HepG2 (cell line): ENCODE results near the gene HDAC4. TPM values are rescaled to one million over a fixed set of nuclear protein-coding genes. Genes with fewer than 3 reads are reported as not detected.

ENCODE experiments used
- ATAC-seq: fragments of 200-7000 bp; cut with Tn5 transposase; 3 replicates; pipeline ENCODE4 v1.9.1; 2020; ENCODE audit warnings: mild to moderate bottlenecking, moderate library complexity
- BruUV-seq: library from RNA; stranded (reverse); fragments of 400-500 nt; replicated peaks from 2 replicates; lab custom pipeline; 2021; lab: Mats Ljungman, UMichigan
- CTCF ChIA-PET: fragments of 300-600 bp; formaldehyde crosslinking; extraction: SDS; loops from one replicate; lab custom pipeline; 2021; ENCODE audit warnings: low total read pairs, inconsistent platforms, low intra/inter-chr PET ratio; lab: Yijun Ruan, JAX
- POLR2A ChIA-PET: fragments of 350-600 bp; sonication (Branson Sonifier 250); formaldehyde crosslinking; loops from one replicate; lab custom pipeline; 2020; ENCODE audit warnings: antibody characterized with exemption, inconsistent platforms; lab: Yijun Ruan, JAX
- DNase-seq: peaks from one replicate; pipeline ENCODE4 v3.0.0-alpha.2; 2015; ENCODE audit warnings: low spot score
- FAIRE-seq: peaks from 3 replicates; lab custom pipeline; 2011; peaks lifted over from hg19 to GRCh38; lab: Jason Lieb, UNC
- H2AFZ ChIP-seq: one replicate; pipeline ENCODE4 v1.6.1; 2011; ENCODE audit warnings: low read length, inconsistent platforms
- H3K27ac ChIP-seq: fragments of 300-600 bp; 3 replicates; pipeline ENCODE4 v1.8.0; 2011; ENCODE audit warnings: mixed run types, mild to moderate bottlenecking, mixed read lengths, low read length, inconsistent platforms; ENCODE audit not compliant: insufficient read depth; ENCODE audit errors: extremely low read length
- H3K27me3 ChIP-seq, 2 experiments: fragments of 200-600 bp in 1 of 2; 2 replicates in 1 of 2; 3 replicates in 1 of 2; pipeline versions ENCODE4 v1.6.0 to v1.8.0; 2011; ENCODE audit warnings: low read length in 2 of 2, mild to moderate bottlenecking in 2 of 2, moderate library complexity in 2 of 2, inconsistent platforms in 1 of 2; ENCODE audit not compliant: insufficient read depth in 2 of 2, control insufficient read depth in 1 of 2
- H3K36me3 ChIP-seq, 2 experiments: fragments of 200-600 bp in 1 of 2; replicated peaks in 1 of 2; 2 replicates in 1 of 2; 3 replicates in 1 of 2; pipeline versions ENCODE4 v1.5.1 to v1.8.0; 2011; ENCODE audit warnings: low read length in 2 of 2, inconsistent platforms in 1 of 2; ENCODE audit not compliant: insufficient read depth in 2 of 2, control insufficient read depth in 1 of 2
- H3K4me1 ChIP-seq: 2 replicates; pipeline ENCODE4 v1.5.1; 2012; ENCODE audit warnings: low read length, inconsistent platforms; ENCODE audit not compliant: insufficient read depth
- H3K4me2 ChIP-seq: 2 replicates; pipeline ENCODE4 v1.6.0; 2011; ENCODE audit warnings: low read depth, low read length, inconsistent platforms
- H3K4me3 ChIP-seq, 3 experiments: fragments of 200-600 bp in 1 of 3; sonication (generic), shearing (Covaris generic) in 1 of 3; replicated peaks in 1 of 3; 2 replicates each; pipeline ENCODE4 v1.5.1; 2011 to 2016; ENCODE audit warnings: low read length in 3 of 3, inconsistent platforms in 2 of 3, low read depth in 2 of 3, mild to moderate bottlenecking in 2 of 3, control low read depth in 1 of 3, mixed read lengths in 1 of 3; ENCODE audit not compliant: insufficient read depth in 1 of 3
- H3K79me2 ChIP-seq: one replicate; pipeline ENCODE4 v1.6.1; 2011; ENCODE audit warnings: low read length, inconsistent platforms; ENCODE audit not compliant: insufficient read depth
- H3K9ac ChIP-seq: 2 replicates; pipeline ENCODE4 v1.6.0; 2011; ENCODE audit warnings: mild to moderate bottlenecking, low read depth, low read length, inconsistent platforms; ENCODE audit not compliant: insufficient read depth
- H3K9me3 ChIP-seq: 2 replicates; pipeline ENCODE4 v1.5.1; 2012; ENCODE audit warnings: mild to moderate bottlenecking, low read length
- H4K20me1 ChIP-seq: 2 replicates; pipeline ENCODE4 v1.6.0; 2011; ENCODE audit warnings: inconsistent platforms, mild to moderate bottlenecking, low read length, moderate library complexity; ENCODE audit not compliant: insufficient read depth
- AGO2 ChIP-seq: fragments of 200-400 bp; formaldehyde crosslinking; optimal IDR thresholded peaks from 2 replicates; pipeline ENCODE3; 2017; ENCODE audit warnings: mild to moderate bottlenecking, low read depth, low read length, moderate library complexity
- FOXK1 ChIP-seq: sonication (generic); formaldehyde crosslinking; IDR thresholded peaks from 2 replicates; pipeline ENCODE4 v1.4.0; 2020; ENCODE audit warnings: low read depth, missing genetic modification reagents, borderline replicate concordance
- MAF1 ChIP-seq: sonication (generic); formaldehyde crosslinking; IDR thresholded peaks from 2 replicates; pipeline ENCODE4 v1.5.0; 2020; ENCODE audit warnings: missing genetic modification reagents, borderline replicate concordance
- MIER3 ChIP-seq: IDR thresholded peaks from 2 replicates; pipeline ENCODE4 v1.6.1; 2016; ENCODE audit warnings: missing compliant biosample characterization, borderline replicate concordance
- RAD51 ChIP-seq: fragments of 450-650 bp; IDR thresholded peaks from 2 replicates; pipeline ENCODE4 v1.6.1; 2016; ENCODE audit warnings: borderline replicate concordance
- ZBTB38 ChIP-seq: sonication (generic); formaldehyde crosslinking; IDR thresholded peaks from 2 replicates; pipeline ENCODE4 v1.5.1; 2020; ENCODE audit warnings: mild to moderate bottlenecking, missing genetic modification reagents
- ZBTB42 ChIP-seq: sonication (generic); formaldehyde crosslinking; IDR thresholded peaks from 2 replicates; pipeline ENCODE4 v1.5.0; 2020; ENCODE audit warnings: mild to moderate bottlenecking, missing genetic modification reagents
- WGBS: methylation state at CpG from one replicate; pipeline ENCODE4 v1.1.6; 2017; ENCODE audit warnings: low lambda C conversion rate; 5-methylcytosine and 5-hydroxymethylcytosine counted together
- in situ Hi-C: cut with HindIII; loops from 2 replicates; pipeline ENCODE4 v1.10.0; 2017; ENCODE audit warnings: low pct_unique_long_range_greater_than_20kb; ENCODE audit not compliant: extremely low pct_ligation_motif_present
- intact Hi-C: fragments of 100-400 bp; cut with micrococcal nuclease; formaldehyde crosslinking; loops from one replicate; pipeline ENCODE4 v1.10.0; 2022; ENCODE audit not compliant: unreplicated experiment
- polyA plus RNA-seq, 8 experiments: library from polyadenylated mRNA; depleted of rRNA in 3 of 8; stranded (reverse) in 7 of 8; unstranded in 1 of 8; fragments of >200 nt; fragmentation: Illumina TruSeq in 4 of 8; extraction: Trizol in 4 of 8; gene quantifications; 2 replicates each; pipeline versions ENCODE4 v1.2.1 to v1.2.3, GENCODE V29; 2011 to 2016; ENCODE audit warnings: low read depth in 4 of 8, missing spikeins in 1 of 8, mixed read lengths in 1 of 8; ENCODE audit not compliant: insufficient read depth in 1 of 8
- total RNA-seq, 5 experiments: library from RNA; depleted of rRNA; stranded (reverse); fragments of >200 nt; fragmentation: Illumina TruSeq; extraction: Trizol; gene quantifications; 2 replicates each; pipeline ENCODE4 v1.2.3, GENCODE V29; 2016; ENCODE audit warnings: low read depth in 1 of 5
- TF ChIP-seq, protein P1 (sequence below): sonication (generic); formaldehyde crosslinking; IDR thresholded peaks from 2 replicates; pipeline ENCODE4 v1.4.0; 2020; ENCODE audit warnings: missing genetic modification reagents

HDAC4 gene
- total and polyA plus RNA-seq, 2 of the 13 experiments (the other 11 are each of a cell fraction or from before 2014, with no cell fraction given): 10.1 to 11.5 TPM

DNA sequence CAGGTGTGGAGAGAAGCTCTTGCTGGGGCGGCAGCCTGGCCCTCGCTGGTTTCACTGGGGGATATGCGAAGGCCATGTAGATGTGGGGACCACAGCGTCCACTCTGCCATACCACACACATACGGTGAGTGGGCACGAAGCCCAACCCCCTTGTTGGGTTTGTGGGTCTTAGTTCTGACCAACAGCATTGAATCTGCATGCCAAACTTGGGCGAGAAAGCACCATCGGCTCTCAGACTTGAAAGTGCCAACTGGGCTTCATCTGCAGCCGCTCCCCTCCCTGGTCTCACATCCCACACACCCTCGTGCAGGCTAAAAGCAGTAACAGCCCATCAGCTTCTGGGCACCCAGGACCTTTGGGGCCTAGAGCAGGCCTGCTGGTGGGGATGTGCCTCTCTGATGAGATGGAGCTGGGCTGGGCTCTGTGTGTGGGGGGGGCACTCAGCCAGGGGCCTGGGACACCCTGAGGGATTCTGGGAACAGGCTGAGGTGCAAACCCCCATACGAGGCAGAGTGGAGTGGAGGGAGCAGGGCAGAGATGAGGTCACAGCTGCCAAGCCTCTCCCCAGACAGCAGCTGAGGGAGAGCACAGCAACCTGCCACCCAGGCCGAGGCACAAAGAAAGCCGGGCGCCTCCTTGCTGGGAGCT, 288.6 kb downstream of the HDAC4 start:
- ATAC-seq (no peak), FAIRE-seq (no peak), DNase-seq (no peak)
- Histone ChIP-seq H3K4me3 (no peak overlapping the region), H3K4me2 (no peak overlapping the region), H3K9me3 (no peaks in the 10 kb centered on the region), H2AFZ (no peak overlapping the region), H3K79me2 (no peaks in the 10 kb centered on the region), H3K9ac (no peak overlapping the region), H3K27ac (no peak overlapping the region), H3K27me3 (no peaks in the 10 kb centered on the region), H4K20me1 (no peaks in the 10 kb centered on the region), H3K36me3 (peaks cover 12 to 20% of the 10 kb centered on the region in 2 experiments; a peak in 4 of 5 replicates), H3K4me1 (peaks cover 12% of the 10 kb centered on the region)
- TF ChIP-seq AGO2 (peak; percentile 4), FOXK1 (CRISPR knock-in tag) (no peak), MIER3 (CRISPR knock-in tag) (no peak)
- TF ChIP-seq, protein P1, sequence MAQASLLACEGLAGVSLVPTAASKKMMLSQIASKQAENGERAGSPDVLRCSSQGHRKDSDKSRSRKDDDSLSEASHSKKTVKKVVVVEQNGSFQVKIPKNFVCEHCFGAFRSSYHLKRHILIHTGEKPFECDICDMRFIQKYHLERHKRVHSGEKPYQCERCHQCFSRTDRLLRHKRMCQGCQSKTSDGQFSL (CRISPR knock-in tag): 0 out of 2 replicates have a peak, but pooled peaks have one; percentile 43
- intact Hi-C loops: no loop called here
- ChIA-PET CTCF (no interaction called here), POLR2A (no interaction called here)
- BruUV-seq: no TSS peak
- in situ Hi-C loops: no loop called here
- WGBS: 98% methylated on average over 14 of the region's 14 CpGs

DNA sequence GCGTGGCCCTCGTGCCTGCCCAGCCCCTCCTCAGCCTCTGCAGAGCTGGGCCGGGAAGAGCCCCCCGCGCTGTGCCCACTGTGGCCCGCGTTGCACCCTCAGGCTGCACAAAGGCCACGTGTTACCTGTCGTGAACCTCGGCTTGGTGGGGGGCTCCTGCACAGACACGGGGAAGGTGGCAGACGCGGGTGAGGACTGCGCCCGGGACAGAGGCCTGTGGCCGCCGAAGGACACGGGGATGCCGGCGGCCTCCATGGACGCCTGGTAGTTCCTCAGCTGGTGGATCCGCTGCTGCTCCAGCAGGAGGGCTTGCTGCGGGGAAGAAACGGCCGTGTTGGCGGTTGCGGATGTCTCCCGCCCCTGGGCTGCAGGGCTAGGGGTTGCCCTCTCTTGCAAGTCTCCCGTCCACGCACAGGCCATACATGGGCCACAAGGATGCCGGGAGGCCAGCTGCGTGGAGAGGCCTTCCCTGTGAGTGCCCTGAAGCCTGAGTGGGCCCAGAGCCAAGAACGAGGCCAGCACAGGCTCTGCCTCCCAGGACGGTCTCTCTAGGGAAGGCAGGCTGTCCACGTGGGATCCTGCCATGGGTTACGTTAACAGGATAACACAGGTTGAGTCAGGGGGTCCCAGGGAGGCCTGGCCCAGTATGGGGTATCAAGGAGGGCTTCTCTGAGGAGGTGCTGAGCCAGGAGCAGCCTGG, 289.3 kb downstream of the HDAC4 start:
- H3K36me3 ChIP-seq: peaks cover 14 to 20% of the 10 kb centered on the region in 2 experiments; a peak in 4 of 5 replicates
- in situ Hi-C loops (no loop called here), intact Hi-C loops (no loop called here)
- no peaks in the 10 kb centered on the region for H3K9me3 ChIP-seq
- peaks cover 12% of the 10 kb centered on the region for H3K4me1 ChIP-seq
- POLR2A ChIA-PET: no interaction called here
- H3K4me2 ChIP-seq: no peak overlapping the region
- H3K4me3 ChIP-seq: no peak overlapping the region
- TF ChIP-seq RAD51: no peak
- TF ChIP-seq MAF1 (CRISPR knock-in tag): no peak
- no peak for TF ChIP-seq ZBTB42
- TF ChIP-seq ZBTB38 (CRISPR knock-in tag): no peak
- DNase-seq (no peak), ATAC-seq (no peak), FAIRE-seq (no peak)
- CTCF ChIA-PET: no interaction called here
- H4K20me1 ChIP-seq: 0 out of 2 replicates have a peak, but pooled peaks cover under 1% of the 10 kb centered on the region
- no peaks in the 10 kb centered on the region for H3K27me3 ChIP-seq
- H3K9ac ChIP-seq: no peak overlapping the region
- 97% methylated on average over 23 of the region's 36 CpGs for WGBS
- BruUV-seq: no TSS peak
- H2AFZ ChIP-seq: no peak overlapping the region
- no peak overlapping the region for H3K27ac ChIP-seq
- no peaks in the 10 kb centered on the region for H3K79me2 ChIP-seq
